ENCODE results near the gene SUCO.

The SUCO gene

DNA sequence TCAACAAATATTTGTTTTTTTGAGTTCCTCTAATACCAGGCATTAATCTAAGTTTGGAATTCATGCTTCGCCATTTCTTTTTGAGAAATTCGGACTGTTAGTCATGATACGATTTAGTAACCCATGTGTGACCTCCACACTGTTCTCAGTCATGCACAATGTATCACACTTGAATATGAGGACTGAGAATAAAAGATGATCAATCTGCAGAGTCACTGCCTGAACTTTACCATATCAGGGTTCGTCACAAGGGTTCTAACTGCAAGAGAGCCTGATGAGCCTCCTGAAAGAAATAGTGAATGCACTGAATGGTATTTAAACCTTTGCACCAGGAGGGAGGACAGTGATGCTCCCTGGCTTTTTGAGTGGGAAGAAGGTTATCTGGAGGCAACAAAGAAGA lies 115.0 kb downstream of the SUCO start:
- DNase-seq (ENCODE audit: low read depth, low spot score), result no peak

DNA sequence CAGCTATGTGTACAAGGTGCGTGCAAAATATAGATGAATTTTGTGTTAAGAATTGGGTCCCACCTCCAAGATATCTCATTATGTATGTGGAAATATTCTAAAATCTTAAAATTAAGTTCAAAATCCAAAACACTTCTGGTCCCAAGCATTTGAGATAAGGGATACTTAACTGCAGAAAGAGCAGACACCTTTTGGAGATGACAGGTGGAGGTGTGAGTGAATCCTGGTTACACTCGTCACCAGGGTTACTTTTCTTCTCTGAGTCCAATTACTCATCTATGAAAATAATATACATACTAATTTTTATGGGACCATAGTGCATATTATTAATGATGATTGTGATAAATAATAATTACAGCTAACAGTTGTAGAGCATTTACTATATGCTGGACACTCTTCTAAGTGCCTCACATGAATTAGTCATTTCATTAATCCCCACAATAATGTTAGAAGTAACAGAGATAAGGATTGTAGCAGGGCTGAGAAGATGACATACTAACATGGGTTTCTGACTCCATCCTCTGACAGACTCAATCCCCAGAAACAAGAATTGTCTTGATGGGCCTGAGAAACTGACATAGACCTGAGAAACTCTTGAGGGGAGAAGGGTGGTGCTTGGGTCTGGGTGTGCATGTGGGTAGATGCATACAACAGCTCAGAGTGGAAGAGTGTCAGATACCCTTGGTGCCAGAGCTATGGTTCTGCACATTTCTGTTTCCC lies 117.7 kb downstream of the SUCO start:
- no peak for DNase-seq (ENCODE audit: low read depth, low spot score)

DNA sequence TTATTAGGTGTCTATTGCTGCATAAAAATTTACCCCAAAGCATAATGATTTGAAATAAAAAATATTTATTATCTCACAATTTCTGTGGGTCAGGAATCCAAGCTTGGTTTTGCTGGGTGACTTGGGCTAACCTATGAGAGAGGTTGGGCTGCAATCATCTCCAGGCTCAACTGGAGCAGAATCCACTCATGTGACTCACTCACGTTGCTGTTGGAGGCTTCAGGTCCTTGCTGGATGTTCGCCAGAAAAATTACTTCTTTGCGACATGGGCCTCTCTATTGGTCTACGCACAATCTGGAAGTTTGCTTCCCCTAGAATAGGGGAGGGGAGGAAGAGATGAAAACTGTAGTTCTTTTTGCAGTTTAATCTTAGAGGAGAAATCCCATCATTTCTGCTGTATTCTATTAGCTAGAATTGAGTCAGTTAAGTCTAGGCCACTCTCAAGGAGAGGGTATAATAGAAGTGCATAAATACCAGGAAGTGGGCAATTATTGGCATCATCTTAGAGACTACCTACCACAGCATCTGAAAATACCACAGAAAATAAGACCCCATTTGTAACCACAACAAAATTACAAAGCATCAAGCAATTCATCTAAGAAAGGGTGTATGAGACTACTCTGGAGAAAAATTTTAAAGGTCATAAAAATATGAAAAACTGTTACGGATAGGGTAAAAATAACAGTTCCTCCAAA lies 120.2 kb downstream of the SUCO start:
- no peak for DNase-seq (ENCODE audit: low read depth, low spot score)

DNA sequence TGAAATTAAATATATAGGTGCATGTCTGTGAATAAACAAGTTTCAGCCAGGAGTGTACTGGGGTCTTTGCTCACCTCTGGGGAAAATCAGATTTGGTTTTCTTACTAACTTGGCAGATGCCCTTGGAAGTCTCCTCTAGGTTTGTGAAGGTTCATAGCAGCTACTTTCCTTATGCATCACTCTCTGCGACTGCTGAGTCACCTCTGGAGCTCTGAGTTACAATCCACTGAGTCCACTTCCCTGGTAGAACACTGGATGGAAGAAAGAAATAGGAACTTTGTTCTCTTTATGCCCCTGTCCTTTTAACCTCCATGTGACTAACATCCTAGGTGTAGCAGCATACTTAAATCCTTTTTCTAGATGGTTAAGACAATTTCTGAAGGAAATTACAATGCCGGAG lies 121.6 kb downstream of the SUCO start:
- no peak for DNase-seq (ENCODE audit: low read depth, low spot score)

DNA sequence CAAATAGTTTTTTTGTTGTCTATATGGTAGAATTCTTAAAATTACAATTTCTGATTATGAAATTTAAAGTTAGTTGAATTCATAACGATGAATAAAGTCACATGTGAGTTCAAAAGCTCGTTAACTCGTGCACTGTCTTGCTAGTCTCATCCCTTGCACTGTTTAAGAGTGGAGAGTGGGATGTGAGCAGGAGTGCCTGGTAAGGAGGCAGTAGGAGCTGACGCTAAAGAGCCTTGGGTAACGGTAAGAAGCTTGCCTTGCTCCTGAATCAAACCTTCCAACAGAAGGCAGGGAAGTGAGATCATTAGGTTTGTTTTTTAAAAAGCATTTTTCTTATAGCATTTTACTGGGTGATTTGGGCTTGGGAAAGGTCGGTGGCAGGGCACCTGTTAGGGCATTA lies 123.6 kb downstream of the SUCO start:
- DNase-seq (ENCODE audit: low read depth, low spot score), result no peak

DNA sequence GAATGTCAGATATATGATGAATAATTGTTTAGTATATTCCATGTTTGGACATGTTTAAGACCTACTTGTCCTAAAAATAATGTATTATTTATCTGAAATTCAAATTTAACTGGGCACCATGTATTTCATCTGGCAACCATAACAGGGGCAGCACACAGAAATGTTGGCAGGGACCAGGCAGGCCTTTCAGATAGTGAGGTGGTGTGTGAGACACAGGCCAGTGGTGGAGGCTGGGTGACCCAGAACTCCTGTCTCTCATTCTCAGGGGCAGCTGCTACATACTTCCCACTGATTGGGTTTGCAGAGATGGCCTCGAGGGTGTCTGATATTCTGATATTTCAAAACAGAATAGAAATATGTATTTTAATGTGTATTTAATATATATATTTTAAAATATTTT lies 124.6 kb downstream of the SUCO start:
- DNase-seq (ENCODE audit: low read depth, low spot score), result no peak

DNA sequence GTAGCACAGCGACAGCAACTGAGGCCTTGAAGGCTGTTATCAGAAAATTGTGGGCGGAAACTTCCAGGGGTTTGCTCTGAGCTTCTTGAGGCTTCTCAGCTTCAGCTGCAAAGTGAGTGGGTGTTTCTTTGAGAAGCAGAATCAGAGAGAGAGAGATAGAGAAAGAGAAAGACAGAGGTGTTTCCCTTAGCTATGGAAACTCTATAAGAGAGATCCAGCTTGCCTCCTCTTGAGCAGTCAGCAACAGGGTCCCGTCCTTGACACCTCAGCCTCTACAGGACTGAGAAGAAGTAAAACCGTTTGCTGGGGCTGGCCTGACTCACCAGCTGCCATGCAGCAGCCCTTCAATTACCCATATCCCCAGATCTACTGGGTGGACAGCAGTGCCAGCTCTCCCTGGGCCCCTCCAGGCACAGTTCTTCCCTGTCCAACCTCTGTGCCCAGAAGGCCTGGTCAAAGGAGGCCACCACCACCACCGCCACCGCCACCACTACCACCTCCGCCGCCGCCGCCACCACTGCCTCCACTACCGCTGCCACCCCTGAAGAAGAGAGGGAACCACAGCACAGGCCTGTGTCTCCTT lies 126.0 kb downstream of the SUCO start, which contains the start of gene FASLG:
FASLG (plus strand) TSS at position 233 of the 583 bp plus-strand sequence; CDS start at position 332, 99 bp downstream.
- DNase-seq (ENCODE audit: low read depth, low spot score), result no peak

DNA sequence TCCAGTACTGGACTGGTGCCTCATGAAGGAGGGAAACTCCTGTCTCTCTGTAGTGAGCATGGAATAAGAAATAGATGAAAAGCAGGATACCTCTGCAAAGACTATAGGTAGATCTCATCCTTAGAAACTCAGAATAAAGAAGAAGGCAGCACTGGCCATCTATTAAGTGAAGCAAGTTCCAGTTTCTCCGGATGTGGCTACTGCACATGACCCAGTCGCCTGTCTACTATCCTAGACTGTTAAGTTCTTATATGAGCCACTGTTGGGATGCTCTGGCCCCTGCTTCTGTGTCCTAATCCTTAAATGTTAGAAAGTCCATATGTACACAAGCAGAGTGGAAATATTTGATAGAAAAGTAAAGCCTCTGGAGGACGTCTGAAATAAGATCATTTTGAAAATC lies 128.2 kb downstream of the SUCO start:
- no peak for DNase-seq (ENCODE audit: low read depth, low spot score)

All from smooth muscle cell of the brain vasculature (primary cell).